KOPT-K1 (cell line): ENCODE data around the gene ITPR2.

Experiments used
- H3K27ac ChIP-seq: fragments of 200-600 bp; sonication (generic); 2 replicates; pipeline ENCODE4 v1.5.1; 2016; ENCODE audit warnings: antibody characterized with exemption, mild to moderate bottlenecking, low read depth, low read length; ENCODE audit not compliant: poor library complexity, severe bottlenecking
- H3K36me3 ChIP-seq: fragments of 200-600 bp; sonication (generic); 2 replicates; pipeline ENCODE4 v1.5.1; 2017; ENCODE audit warnings: antibody characterized with exemption, mild to moderate bottlenecking, low read length, moderate library complexity; ENCODE audit not compliant: insufficient read depth
- H3K9me3 ChIP-seq: fragments of 200-600 bp; sonication (generic); 2 replicates; pipeline ENCODE4 v1.5.1; 2017; ENCODE audit warnings: antibody characterized with exemption, low read length, mild to moderate bottlenecking; ENCODE audit not compliant: insufficient read depth, poor library complexity, severe bottlenecking

The ITPR2 gene

DNA sequence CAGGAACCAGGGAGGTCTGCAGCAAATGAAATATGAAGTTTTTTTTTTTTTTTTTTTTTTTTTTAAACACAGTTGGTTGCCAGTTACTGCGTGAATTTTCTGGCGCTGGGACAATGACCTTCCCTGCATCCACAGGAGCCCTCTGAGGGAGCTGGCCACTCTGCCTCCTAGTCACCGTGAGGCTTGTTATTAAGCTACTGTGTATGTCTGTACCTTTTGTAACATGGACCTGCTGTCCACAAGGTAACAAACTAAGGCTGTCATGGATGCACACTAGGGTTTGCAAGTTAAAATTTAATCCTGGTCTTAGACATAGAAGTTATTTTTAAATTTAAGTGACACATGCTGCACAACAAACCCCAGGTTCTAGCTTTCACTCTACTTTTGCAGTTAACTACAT lies 426.6 kb downstream of the ITPR2 start:
- Histone ChIP-seq H3K27ac (no peak overlapping the region), H3K36me3 (peaks cover 14% of the 10 kb centered on the region), H3K9me3 (no peaks in the 10 kb centered on the region)

DNA sequence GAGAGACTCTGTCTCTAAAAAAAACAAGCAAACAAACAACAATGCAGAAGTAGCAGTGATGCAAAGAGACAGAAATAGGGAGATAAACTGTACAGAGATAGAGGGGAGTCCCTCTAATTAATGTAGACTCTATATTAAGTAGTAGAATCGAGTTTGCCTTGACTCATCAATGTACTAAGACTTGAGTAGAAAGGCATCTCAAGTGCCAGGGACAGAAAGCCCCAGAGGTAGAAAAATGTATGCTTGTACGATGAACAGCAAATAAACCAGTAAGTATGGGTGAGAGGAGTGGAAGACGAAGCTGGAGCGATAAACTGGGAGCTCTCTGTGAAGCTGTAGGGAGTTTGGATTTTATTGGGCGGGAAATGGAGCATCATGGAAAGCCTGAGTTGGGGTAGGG lies 429.4 kb downstream of the ITPR2 start:
- H3K36me3 ChIP-seq, result peaks cover 4% of the 10 kb centered on the region; the same call in 1 of the 2 replicates
- H3K27ac ChIP-seq, result no peak overlapping the region
- H3K9me3 ChIP-seq, result no peaks in the 10 kb centered on the region

DNA sequence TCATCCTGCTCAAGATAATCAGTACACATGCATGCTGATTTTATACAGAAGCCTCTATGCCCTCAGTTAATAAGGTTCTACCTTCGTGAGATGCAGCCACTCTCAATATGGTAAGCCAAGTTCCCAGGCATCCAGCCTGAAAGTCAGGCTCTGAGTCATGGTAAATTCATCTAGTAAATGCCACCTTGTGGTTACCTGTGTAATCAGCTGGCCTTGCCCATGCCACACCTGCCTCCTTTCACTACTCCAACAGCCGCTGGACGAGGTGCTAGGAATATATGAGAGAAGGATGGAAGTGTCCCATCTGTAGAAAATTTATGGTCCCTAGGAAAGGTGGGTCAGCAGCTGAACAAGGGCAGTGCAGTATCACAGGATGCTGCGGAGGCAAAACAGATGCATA lies 430.3 kb downstream of the ITPR2 start:
- Histone ChIP-seq H3K36me3 (peaks cover 7% of the 10 kb centered on the region; the same call in 1 of the 2 replicates), H3K9me3 (no peaks in the 10 kb centered on the region), H3K27ac (no peak overlapping the region)

DNA sequence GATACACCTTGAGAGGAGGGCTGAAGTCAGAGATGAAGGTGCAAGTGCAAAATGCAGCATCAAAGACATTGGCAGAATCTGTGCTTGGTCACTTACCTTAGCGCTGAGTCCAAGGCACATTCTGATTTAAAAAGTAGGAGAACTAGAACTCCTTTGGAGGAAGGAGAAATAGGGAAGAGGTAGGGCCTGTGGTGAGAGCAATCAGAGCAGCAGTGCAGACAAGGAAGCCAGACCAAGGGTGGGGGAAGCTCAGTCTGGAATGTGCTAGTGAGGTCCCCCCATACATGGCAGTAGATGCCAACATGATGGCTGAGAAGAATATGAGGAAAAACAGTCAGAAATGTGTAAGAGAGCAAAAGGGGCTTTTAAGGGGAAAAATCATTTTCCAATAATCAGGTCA lies 431.1 kb downstream of the ITPR2 start:
- Histone ChIP-seq H3K36me3 (peaks cover 12% of the 10 kb centered on the region; the same call in 1 of the 2 replicates), H3K27ac (no peak overlapping the region), H3K9me3 (no peaks in the 10 kb centered on the region)

DNA sequence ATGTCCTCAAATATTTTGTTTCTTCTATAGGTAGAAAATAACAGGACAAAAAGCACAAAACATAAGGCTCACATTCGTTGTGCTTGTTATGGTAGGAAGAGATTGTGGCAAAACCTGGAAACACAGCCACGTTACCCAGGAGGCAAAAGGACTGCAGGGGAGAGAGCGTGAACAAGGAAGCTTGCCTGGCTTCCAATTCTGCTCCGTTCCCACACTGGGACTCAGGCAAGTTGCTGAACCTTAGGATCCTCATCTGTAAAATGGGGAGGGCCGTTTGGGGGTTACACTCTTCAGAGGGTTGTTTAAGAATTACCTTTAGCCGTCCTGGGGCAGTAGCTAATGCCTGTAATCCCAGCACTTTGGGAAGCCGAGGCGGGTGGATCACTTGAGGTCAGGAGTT lies 432.4 kb downstream of the ITPR2 start:
- H3K27ac ChIP-seq, result no peak overlapping the region
- H3K36me3 ChIP-seq, result peaks cover 12% of the 10 kb centered on the region; the same call in 1 of the 2 replicates
- no peaks in the 10 kb centered on the region for H3K9me3 ChIP-seq

DNA sequence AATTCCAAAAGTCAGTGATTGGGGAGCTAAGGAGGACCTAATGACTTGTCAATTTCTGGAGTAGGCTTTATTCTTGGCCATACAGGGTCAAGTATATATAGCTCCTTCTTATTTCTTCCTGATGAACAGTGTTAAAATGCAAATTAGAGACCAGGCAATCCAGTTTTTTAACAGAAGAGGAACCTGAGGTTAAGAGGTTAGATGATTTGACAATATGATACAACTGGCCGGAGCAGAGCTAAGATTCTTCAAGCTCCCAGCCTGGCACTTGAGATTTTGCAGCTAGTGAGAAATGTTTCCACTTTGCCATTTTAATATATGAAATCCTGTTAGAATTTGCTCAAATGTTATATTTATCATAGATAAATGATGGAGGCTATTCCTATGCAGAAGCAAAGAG lies 433.6 kb downstream of the ITPR2 start:
- H3K36me3 ChIP-seq, result peaks cover 12% of the 10 kb centered on the region; the same call in 1 of the 2 replicates
- no peak overlapping the region for H3K27ac ChIP-seq
- H3K9me3 ChIP-seq, result no peaks in the 10 kb centered on the region

DNA sequence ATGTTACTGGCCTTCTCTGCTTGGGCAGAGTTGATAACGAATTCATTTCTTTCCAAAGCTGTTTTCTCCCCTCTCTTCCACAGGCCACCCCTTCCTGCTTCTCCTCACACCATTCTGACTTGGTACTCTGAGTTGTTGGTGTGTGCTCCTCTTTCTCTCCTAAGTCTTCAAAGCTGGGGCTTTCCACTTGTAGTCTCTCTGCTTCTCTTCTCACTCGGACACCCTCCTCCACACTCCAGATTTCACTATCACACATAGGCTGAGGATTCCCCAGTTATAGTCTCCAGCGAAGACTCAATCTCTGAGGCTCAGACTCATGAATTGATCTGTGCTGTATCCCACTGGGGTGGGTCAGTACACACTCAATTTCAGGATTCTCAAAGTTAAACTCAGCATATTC lies 436.6 kb downstream of the ITPR2 start:
- Histone ChIP-seq H3K27ac (no peak overlapping the region), H3K9me3 (no peaks in the 10 kb centered on the region), H3K36me3 (peaks cover 13% of the 10 kb centered on the region; the same call in 1 of the 2 replicates)

DNA sequence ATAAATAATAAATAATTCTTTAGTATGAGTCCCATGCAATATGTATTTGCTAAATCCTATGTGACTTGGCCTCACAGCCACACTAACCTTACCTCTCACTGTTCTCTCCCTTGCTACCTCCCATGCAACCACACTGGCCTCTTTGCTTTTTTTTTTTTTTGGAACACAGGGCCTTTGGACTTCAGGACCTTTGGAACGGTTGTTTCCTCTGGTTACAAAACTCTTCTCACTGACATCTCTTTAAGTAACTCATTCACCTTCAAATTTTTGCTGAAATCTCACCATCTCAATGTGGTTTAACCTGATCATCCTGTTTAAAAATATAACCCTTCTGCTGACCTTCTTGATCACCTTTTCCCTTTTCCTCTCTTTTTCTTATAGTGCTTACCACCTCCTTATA lies 443.7 kb downstream of the ITPR2 start:
- Histone ChIP-seq H3K36me3 (peaks cover 28% of the 10 kb centered on the region; the same call in 1 of the 2 replicates), H3K9me3 (no peaks in the 10 kb centered on the region), H3K27ac (no peak overlapping the region)

DNA sequence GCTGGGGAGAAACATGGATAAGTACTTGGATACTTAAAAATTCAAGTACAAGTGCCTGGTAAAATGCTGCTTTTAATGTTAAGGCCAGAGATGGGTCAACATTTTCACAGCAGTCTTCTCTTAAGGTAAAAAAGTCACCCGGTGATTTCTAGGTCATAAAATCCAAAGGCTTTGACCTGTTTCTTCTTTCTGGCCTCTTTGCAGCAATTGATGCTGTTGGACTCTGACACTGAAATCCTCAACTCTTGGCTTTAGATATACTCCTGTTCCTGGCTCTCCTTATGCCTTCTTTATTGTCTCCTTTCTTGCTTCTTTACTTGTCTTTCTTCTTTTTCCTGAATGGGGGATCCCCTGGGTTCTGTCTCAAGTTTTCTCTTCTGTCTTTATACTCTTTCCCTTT lies 448.5 kb downstream of the ITPR2 start:
- Histone ChIP-seq H3K27ac (no peak overlapping the region), H3K36me3 (peaks cover 23% of the 10 kb centered on the region; the same call in 1 of the 2 replicates), H3K9me3 (no peaks in the 10 kb centered on the region)

DNA sequence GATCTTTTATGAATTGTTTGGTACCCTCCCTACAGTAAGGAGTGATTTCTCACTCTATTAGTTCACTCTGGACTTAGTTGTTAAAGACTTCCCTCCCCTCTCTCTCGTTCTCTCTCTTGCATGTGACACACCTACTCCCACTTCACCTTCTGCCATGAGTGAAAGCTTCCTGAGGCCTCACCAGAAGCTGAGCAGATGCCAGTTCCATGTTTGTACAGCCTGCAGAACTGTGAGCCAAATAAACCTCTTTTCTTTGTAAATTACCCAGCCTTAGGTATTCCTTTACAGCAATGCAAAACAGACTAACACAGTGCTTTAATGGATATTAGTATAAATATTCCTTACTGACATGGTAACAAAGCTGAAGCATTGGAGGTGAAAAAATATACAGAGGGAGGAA lies 450.0 kb downstream of the ITPR2 start:
- peaks cover 23% of the 10 kb centered on the region; the same call in 1 of the 2 replicates for H3K36me3 ChIP-seq
- no peak overlapping the region for H3K27ac ChIP-seq
- no peaks in the 10 kb centered on the region for H3K9me3 ChIP-seq

DNA sequence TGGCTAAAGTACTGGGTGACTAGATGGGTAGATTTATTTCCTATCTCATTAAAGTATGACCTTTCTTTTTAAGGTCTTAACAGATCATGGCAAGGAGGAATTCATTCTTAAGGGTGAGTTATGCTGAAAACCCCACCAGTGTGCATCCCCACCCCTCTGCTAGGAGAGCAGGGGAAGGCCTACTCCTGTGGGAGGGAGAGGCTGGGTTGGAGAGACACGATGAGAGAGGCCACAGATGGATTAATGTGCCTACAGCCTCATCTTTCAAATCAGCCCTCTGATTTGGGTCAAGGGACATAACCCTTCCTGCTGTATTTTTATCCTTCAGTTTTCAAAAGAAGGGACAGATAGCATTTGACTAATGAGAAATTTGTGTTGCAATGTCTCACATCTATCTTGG lies 452.1 kb downstream of the ITPR2 start:
- Histone ChIP-seq H3K36me3 (peaks cover 8% of the 10 kb centered on the region; the same call in 1 of the 2 replicates), H3K27ac (no peak overlapping the region), H3K9me3 (no peaks in the 10 kb centered on the region)

DNA sequence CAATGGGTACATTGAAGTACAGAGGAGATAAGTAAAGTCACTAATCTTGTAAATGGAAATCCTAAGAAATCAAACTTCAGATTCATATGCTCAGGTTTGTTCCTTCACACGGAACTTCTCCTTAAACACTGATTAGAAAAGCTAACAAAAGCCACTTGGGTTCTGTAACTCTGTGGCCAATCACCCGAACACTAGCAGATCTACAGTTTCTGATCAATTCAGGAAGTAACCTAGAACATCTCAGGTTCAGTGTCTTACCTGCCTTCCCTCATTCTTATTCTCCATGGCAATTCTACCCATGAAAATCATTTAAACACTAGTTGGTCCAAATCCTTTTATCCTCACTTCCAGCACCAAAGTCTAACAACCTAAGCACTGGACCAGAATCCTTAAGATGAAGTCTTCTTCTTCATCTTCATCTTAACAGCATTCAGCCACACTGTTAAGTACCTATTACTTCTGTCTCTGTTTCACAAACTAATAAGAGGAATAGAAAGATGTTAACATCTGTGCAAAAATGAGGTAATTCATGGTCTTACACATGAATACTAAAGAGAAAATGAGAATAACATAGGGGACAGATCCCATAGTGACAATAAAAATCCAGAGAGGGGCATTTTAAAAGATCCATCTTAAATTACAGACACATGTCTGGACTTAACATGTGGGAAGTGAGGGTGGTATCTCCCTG lies 453.1 kb downstream of the ITPR2 start:
- Histone ChIP-seq H3K27ac (no peak overlapping the region), H3K9me3 (no peaks in the 10 kb centered on the region), H3K36me3 (no peaks in the 10 kb centered on the region)

DNA sequence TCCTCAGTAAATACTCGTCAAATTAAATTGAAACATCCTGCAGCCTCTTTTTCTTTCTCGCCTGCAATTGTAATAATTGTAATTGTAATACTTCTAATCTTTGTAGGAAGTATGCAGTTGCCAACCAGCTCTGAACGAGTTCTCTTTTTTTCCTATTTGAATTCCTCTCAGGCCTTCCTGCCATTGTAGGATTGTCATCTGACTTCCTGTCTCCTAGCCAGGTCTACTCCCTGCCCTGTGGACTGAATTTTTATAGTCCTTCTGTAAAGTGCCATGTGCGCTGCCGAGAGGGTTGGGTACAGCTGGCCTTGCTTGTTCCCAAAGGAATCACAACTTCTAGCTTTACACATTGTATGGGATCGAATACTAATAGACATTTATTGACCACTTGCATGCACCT lies 454.3 kb downstream of the ITPR2 start:
- no peaks in the 10 kb centered on the region for H3K9me3 ChIP-seq
- H3K36me3 ChIP-seq, result no peaks in the 10 kb centered on the region
- H3K27ac ChIP-seq, result no peak overlapping the region

DNA sequence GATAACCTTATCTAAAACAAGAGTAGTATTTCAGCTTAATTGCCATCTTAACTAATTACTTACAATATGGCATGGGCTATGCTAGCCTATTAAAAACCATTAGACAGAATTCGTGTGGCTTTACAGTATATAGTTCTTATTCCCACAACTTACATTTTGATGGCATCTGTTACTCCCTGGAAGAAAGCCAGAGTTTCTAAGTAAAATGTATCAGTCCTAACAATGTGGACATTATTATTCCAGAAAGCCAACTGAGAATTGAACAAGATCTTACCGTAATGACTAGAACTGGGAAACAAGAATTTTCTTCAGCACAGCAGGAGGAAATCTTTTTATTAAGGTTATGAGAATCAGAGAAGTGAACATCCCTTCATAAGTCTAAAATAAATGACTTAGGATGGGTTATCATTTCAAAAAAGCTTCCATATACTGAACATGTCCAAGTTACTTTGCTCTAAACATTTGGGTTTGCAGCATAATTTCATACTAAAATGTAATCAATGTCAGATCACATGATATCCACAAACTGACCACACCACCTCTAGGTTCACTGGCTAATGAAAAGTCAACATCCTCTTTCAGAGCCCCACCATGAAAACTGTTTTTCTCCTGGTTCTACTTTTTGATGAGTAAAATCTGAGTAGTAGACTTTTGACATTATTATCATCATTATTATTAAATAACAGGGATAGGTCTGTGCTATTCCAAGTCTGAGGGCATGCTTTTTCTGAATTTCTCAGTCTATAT lies 457.9 kb downstream of the ITPR2 start:
- Histone ChIP-seq H3K27ac (no peak overlapping the region), H3K36me3 (no peaks in the 10 kb centered on the region)

DNA sequence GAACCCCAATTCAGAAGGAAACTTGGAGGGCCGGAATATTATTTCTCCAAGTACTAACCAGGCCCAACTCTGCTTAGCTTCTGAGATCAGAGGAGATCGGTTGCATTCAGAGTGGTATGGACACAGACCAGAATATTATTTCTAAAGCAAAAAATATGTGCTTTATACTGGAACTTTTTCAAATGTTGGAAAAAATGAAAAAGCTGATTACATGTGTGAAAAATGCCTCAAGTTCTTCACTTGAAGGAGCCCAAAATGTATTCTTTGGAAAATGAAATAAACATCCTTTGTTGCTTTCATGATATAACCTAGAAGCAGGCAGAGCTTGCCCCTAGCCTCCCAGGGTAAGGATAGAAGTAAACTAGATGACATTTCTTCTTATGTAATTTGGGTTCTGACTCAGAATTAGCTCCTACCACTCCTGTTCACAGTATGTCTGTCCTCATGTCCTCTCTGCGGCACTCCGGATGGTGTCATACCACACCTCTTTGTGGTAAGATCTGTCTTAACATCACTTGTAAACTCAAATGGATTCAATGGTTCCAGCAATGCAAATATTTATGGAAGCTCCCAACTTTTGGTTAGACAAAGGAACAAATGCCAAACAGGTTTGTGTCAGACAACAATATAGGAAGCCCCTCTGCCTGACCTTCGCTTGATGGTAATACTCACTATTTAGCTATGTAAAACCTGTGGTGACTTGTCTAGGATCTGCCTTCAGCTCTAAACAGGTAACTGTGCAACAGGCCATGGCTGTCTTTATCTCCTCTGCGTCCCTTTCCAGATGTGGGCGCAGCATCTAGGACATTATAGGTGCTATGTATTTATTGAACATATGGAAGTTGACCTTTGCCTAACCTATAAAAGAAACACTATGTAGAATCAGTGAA lies 459.1 kb downstream of the ITPR2 start:
- Histone ChIP-seq H3K27ac (no peak overlapping the region), H3K36me3 (no peaks in the 10 kb centered on the region), H3K9me3 (no peaks in the 10 kb centered on the region)

More for the DNA sequence above, 457.9 kb downstream of the ITPR2 start:
- no peaks in the 10 kb centered on the region for H3K9me3 ChIP-seq
